ENCODE data around the gene KCP. TPM values are rescaled to one million over a fixed set of nuclear protein-coding genes. Genes with fewer than 3 reads are reported as not detected.

KCP gene
- total RNA-seq, 1 experiment from 2014 or later = 0.68 TPM

- Mint-ChIP-seq H3K27me3 (ENCODE audit: insufficient read depth, unreplicated experiment) (no peaks in the 10 kb centered on the region), H3K27ac (ENCODE audit: low read depth, unreplicated experiment) (no peak overlapping the region), H3K4me1 (ENCODE audit: insufficient read depth, unreplicated experiment) (no peaks in the 10 kb centered on the region), H3K9me3 (ENCODE audit: unreplicated experiment) (no peaks in the 10 kb centered on the region), H3K4me3 (ENCODE audit: unreplicated experiment) (no peak overlapping the region), H3K36me3 (ENCODE audit: insufficient read depth, unreplicated experiment) (no peaks in the 10 kb centered on the region)
- ChIA-PET CTCF (interaction anchor here (0.6 to 3.9 kb wide), 15 partner anchors 10 to 327 kb away, joined by 3 to 32 read pairs (median 4); partner anchors contain the start of gene ATP6V1F), POLR2A (interaction anchor here (0.6 to 1.8 kb wide), 2 partner anchors 11 to 16 kb away, joined by 3 to 5 read pairs; no protein-coding TSS in a partner anchor)
- intact Hi-C loops (cut with micrococcal nuclease) = loop anchor here (5.0 kb wide), 2 partner anchors 403 to 453 kb away; partner anchors contain the start of gene METTL2B
- TF ChIP-seq CTCF (IDR thresholded peaks at IDR 0.05; ENCODE audit: unreplicated experiment) = peak; percentile 85
- peak; percentile 70 for DNase-seq (ENCODE audit: unreplicated experiment)
- BruUV-seq (replicated peaks) = no TSS peak
Observed at GRCh38 chr7:128879939-128880746, 30.4 kb downstream of the KCP start.

GRCh38 chr7:128879461-128879938, 31.0 kb downstream of the KCP start:
- H3K4me3 Mint-ChIP-seq (ENCODE audit: unreplicated experiment) = no peak overlapping the region
- H3K4me1 Mint-ChIP-seq (ENCODE audit: insufficient read depth, unreplicated experiment) = no peaks in the 10 kb centered on the region
- no peak overlapping the region for H3K27ac Mint-ChIP-seq (ENCODE audit: low read depth, unreplicated experiment)
- DNase-seq (ENCODE audit: unreplicated experiment) = no peak
- intact Hi-C loops (cut with micrococcal nuclease) = no loop called here
- no peaks in the 10 kb centered on the region for H3K27me3 Mint-ChIP-seq (ENCODE audit: insufficient read depth, unreplicated experiment)
- H3K9me3 Mint-ChIP-seq (ENCODE audit: unreplicated experiment) = no peaks in the 10 kb centered on the region
- CTCF ChIA-PET = interaction anchor here (0.6 to 3.9 kb wide), 9 partner anchors 9 to 328 kb away, joined by 3 to 32 read pairs (median 3); partner anchors contain the start of gene ATP6V1F
- no peak for TF ChIP-seq CTCF (IDR thresholded peaks at IDR 0.05; ENCODE audit: unreplicated experiment)
- POLR2A ChIA-PET = no interaction called here
- H3K36me3 Mint-ChIP-seq (ENCODE audit: insufficient read depth, unreplicated experiment) = no peaks in the 10 kb centered on the region
- no TSS peak for BruUV-seq (replicated peaks)

- Mint-ChIP-seq H3K4me1 (ENCODE audit: insufficient read depth, unreplicated experiment) (no peaks in the 10 kb centered on the region), H3K27me3 (ENCODE audit: insufficient read depth, unreplicated experiment) (no peaks in the 10 kb centered on the region), H3K4me3 (ENCODE audit: unreplicated experiment) (no peak overlapping the region), H3K36me3 (ENCODE audit: insufficient read depth, unreplicated experiment) (no peaks in the 10 kb centered on the region), H3K27ac (ENCODE audit: low read depth, unreplicated experiment) (no peak overlapping the region), H3K9me3 (ENCODE audit: unreplicated experiment) (no peaks in the 10 kb centered on the region)
- TF ChIP-seq CTCF (IDR thresholded peaks at IDR 0.05; ENCODE audit: unreplicated experiment) = no peak
- no TSS peak for BruUV-seq (replicated peaks)
- ChIA-PET POLR2A (interaction anchor here (1.0 kb wide), 1 partner anchor 10 kb away, joined by 3 read pairs; no protein-coding TSS in a partner anchor), CTCF (interaction anchor here (0.6 to 3.9 kb wide), 5 partner anchors 11 to 530 kb away, joined by 3 to 32 read pairs (median 4); partner anchors contain the start of gene ATP6V1F)
- intact Hi-C loops (cut with micrococcal nuclease) = no loop called here
- DNase-seq (ENCODE audit: unreplicated experiment) = no peak
Observed at GRCh38 chr7:128878226-128879105, 32.0 kb downstream of the KCP start.

- H3K36me3 Mint-ChIP-seq (ENCODE audit: insufficient read depth, unreplicated experiment) = no peaks in the 10 kb centered on the region
- intact Hi-C loops (cut with micrococcal nuclease) = no loop called here
- no peak overlapping the region for H3K27ac Mint-ChIP-seq (ENCODE audit: low read depth, unreplicated experiment)
- H3K4me1 Mint-ChIP-seq (ENCODE audit: insufficient read depth, unreplicated experiment) = no peaks in the 10 kb centered on the region
- H3K4me3 Mint-ChIP-seq (ENCODE audit: unreplicated experiment) = no peak overlapping the region
- BruUV-seq (replicated peaks) = no TSS peak
- H3K9me3 Mint-ChIP-seq (ENCODE audit: unreplicated experiment) = no peaks in the 10 kb centered on the region
- ChIA-PET POLR2A (no interaction called here), CTCF (no interaction called here)
- no peak for TF ChIP-seq CTCF (IDR thresholded peaks at IDR 0.05; ENCODE audit: unreplicated experiment)
- no peak for DNase-seq (ENCODE audit: unreplicated experiment)
- H3K27me3 Mint-ChIP-seq (ENCODE audit: insufficient read depth, unreplicated experiment) = no peaks in the 10 kb centered on the region
Observed at GRCh38 chr7:128877756-128878120, 32.8 kb downstream of the KCP start.
